Stimulated activated CD8-positive, alpha-beta memory T cell treated with anti-CD3 and anti-CD28 coated beads, Interleukin-2, amount 100 ng/mL, for 48 hours (primary cell): ENCODE data around the gene CERS6.
"Not testable (repeated sequence)": the region's sequence is repeated elsewhere in the genome, so short reads cannot be mapped to it uniquely, and the experiment has no call there.

ENCODE experiments used
- DNase-seq, 2 donors: peaks; one replicate each; pipeline ENCODE4 v3.0.0-alpha.2; 2020; ENCODE audit warnings: low read depth in 2 of 2

The CERS6 gene

GRCh38 chr2:168501466-168502065 lies 45.5 kb downstream of the CERS6 start:
- DNase-seq: no peak

- DNase-seq: not testable (repeated sequence)
These were observed 46.8 kb downstream of the CERS6 start for GRCh38 chr2:168502852-168503251.

- DNase-seq: no peak
These were observed 47.8 kb downstream of the CERS6 start for GRCh38 chr2:168503901-168504300.

GRCh38 chr2:168504323-168504722 lies 48.3 kb downstream of the CERS6 start:
- DNase-seq: no peak

GRCh38 chr2:168510125-168510756 lies 54.2 kb downstream of the CERS6 start:
- DNase-seq: no peak

GRCh38 chr2:168514692-168515091 lies 58.6 kb downstream of the CERS6 start:
- DNase-seq: no peak

GRCh38 chr2:168515502-168515901 lies 59.4 kb downstream of the CERS6 start:
- no peak for DNase-seq

GRCh38 chr2:168517816-168518215 lies 61.7 kb downstream of the CERS6 start:
- no peak for DNase-seq

GRCh38 chr2:168518555-168519066 lies 62.5 kb downstream of the CERS6 start:
- no peak for DNase-seq

- DNase-seq: no peak
These were observed 63.6 kb downstream of the CERS6 start for GRCh38 chr2:168519534-168520308.

GRCh38 chr2:168521053-168521741 lies 65.1 kb downstream of the CERS6 start:
- no peak for DNase-seq

GRCh38 chr2:168522446-168522845 lies 66.4 kb downstream of the CERS6 start:
- DNase-seq: no peak

- no peak for DNase-seq
These were observed 67.9 kb downstream of the CERS6 start for GRCh38 chr2:168524005-168524404.

- no peak for DNase-seq
These were observed 68.9 kb downstream of the CERS6 start for GRCh38 chr2:168525020-168525419.

GRCh38 chr2:168525716-168526446 lies 69.8 kb downstream of the CERS6 start:
- no peak for DNase-seq

- no peak for DNase-seq
These were observed 70.6 kb downstream of the CERS6 start for GRCh38 chr2:168526641-168527040.

- no peak for DNase-seq
These were observed 71.9 kb downstream of the CERS6 start for GRCh38 chr2:168528016-168528415.

GRCh38 chr2:168528469-168528868 lies 72.4 kb downstream of the CERS6 start:
- DNase-seq: no peak

- no peak for DNase-seq
These were observed 73.2 kb downstream of the CERS6 start for GRCh38 chr2:168529054-168529833.

GRCh38 chr2:168529900-168530561 lies 74.0 kb downstream of the CERS6 start:
- no peak for DNase-seq
